Colonic mucosa (tissue), 4 donors: ENCODE measurements around the gene MGMT. TPM values are rescaled to one million over a fixed set of nuclear protein-coding genes. Genes with fewer than 3 reads are reported as not detected.

Source experiments
- DNase-seq: peaks from one replicate; pipeline ENCODE4 v3.0.0-alpha.2; 2020
- H3K27ac ChIP-seq: fragments of 200-600 bp; one replicate; pipeline ENCODE4 v1.8.0; 2021
- H3K27me3 ChIP-seq: fragments of 200-600 bp; one replicate; pipeline ENCODE4 v1.8.0; 2021
- H3K36me3 ChIP-seq: fragments of 200-600 bp; one replicate; pipeline ENCODE4 v1.8.0; 2021
- H3K4me1 ChIP-seq: fragments of 200-600 bp; one replicate; pipeline ENCODE4 v1.8.0; 2021; ENCODE audit warnings: mild to moderate bottlenecking
- H3K4me3 ChIP-seq: fragments of 200-600 bp; one replicate; pipeline ENCODE4 v1.8.0; 2021
- H3K9ac ChIP-seq, 2 donors: one replicate each; pipeline ENCODE4 v1.7.0; 2013; ENCODE audit warnings: control low read depth in 2 of 2, low read depth in 2 of 2, low read length in 2 of 2
- H3K9me3 ChIP-seq: fragments of 200-600 bp; one replicate; pipeline ENCODE4 v1.8.0; 2021
- CTCF ChIP-seq: fragments of 200-600 bp; IDR thresholded peaks from one replicate; pipeline ENCODE4 v1.8.0; 2022; ENCODE audit warnings: antibody characterized with exemption, mild to moderate bottlenecking
- intact Hi-C: fragments of 100-400 bp; cut with DNase I; formaldehyde crosslinking; loops from one replicate; pipeline ENCODE4 v1.14.1; 2022
- total RNA-seq, 2 donors: library from RNA; stranded (reverse); fragmentation: NEBNext Ultra II Directional in 1 of 2; extraction: Animal tissue kit (Norgen Biotek cat#: 25700) in 1 of 2; gene quantifications; one replicate each; pipeline ENCODE4 v1.2.1, GENCODE V29; 2021
- donor health status: healthy.
- donor health status: DM: no; HTN: no; CAD: no.
- donor health status: DM: no; HTN: no; CAD: no.

The MGMT gene
- total RNA-seq, 2 donors from 2014 or later, result 17.5 to 18.2 TPM

- Histone ChIP-seq H3K4me3 (no peak overlapping the region), H3K9ac (no peak overlapping the region), H3K27me3 (no peaks in the 10 kb centered on the region), H3K27ac (no peak overlapping the region), H3K4me1 (no peaks in the 10 kb centered on the region), H3K9me3 (no peaks in the 10 kb centered on the region), H3K36me3 (no peaks in the 10 kb centered on the region)
- no peak for TF ChIP-seq CTCF
- DNase-seq, result no peak
- intact Hi-C loops, result no loop called here
These were observed 237.2 kb downstream of the MGMT start for GRCh38 chr10:129704225-129704624.

- Histone ChIP-seq H3K9me3 (no peaks in the 10 kb centered on the region), H3K27me3 (no peaks in the 10 kb centered on the region), H3K27ac (no peak overlapping the region), H3K36me3 (no peaks in the 10 kb centered on the region), H3K4me3 (no peak overlapping the region), H3K9ac (no peak overlapping the region), H3K4me1 (no peaks in the 10 kb centered on the region)
- intact Hi-C loops, result no loop called here
- no peak for TF ChIP-seq CTCF
- DNase-seq, result no peak
These were observed 237.9 kb downstream of the MGMT start for GRCh38 chr10:129704786-129705525.

GRCh38 chr10:129705676-129706075, 238.6 kb downstream of the MGMT start:
- H3K27me3 ChIP-seq, result no peaks in the 10 kb centered on the region
- H3K9ac ChIP-seq, result no peak overlapping the region
- intact Hi-C loops, result no loop called here
- TF ChIP-seq CTCF, result no peak
- no peaks in the 10 kb centered on the region for H3K9me3 ChIP-seq
- no peaks in the 10 kb centered on the region for H3K4me1 ChIP-seq
- DNase-seq, result no peak
- H3K4me3 ChIP-seq, result no peak overlapping the region
- H3K36me3 ChIP-seq, result no peaks in the 10 kb centered on the region
- no peak overlapping the region for H3K27ac ChIP-seq

- Histone ChIP-seq H3K4me3 (no peak overlapping the region), H3K27ac (no peak overlapping the region), H3K9ac (no peak overlapping the region), H3K27me3 (no peaks in the 10 kb centered on the region), H3K9me3 (no peaks in the 10 kb centered on the region), H3K36me3 (no peaks in the 10 kb centered on the region), H3K4me1 (no peaks in the 10 kb centered on the region)
- intact Hi-C loops, result no loop called here
- TF ChIP-seq CTCF, result no peak
- DNase-seq, result no peak
These were observed 239.0 kb downstream of the MGMT start for GRCh38 chr10:129706081-129706480.

GRCh38 chr10:129706523-129706922, 239.5 kb downstream of the MGMT start:
- DNase-seq, result no peak
- no peaks in the 10 kb centered on the region for H3K36me3 ChIP-seq
- intact Hi-C loops, result no loop called here
- no peak for TF ChIP-seq CTCF
- no peak overlapping the region for H3K9ac ChIP-seq
- H3K9me3 ChIP-seq, result no peaks in the 10 kb centered on the region
- no peak overlapping the region for H3K4me3 ChIP-seq
- H3K4me1 ChIP-seq, result no peaks in the 10 kb centered on the region
- H3K27me3 ChIP-seq, result no peaks in the 10 kb centered on the region
- H3K27ac ChIP-seq, result no peak overlapping the region
